H1 (cell line): Measurements from ENCODE around the gene OR2H1.

Experiments used
- BCL11A ChIP-seq, 2 experiments: IDR thresholded peaks; one replicate each; pipeline ENCODE4 v1.6.1; 2011; ENCODE audit warnings: low read depth in 2 of 2, low read length in 2 of 2, mild to moderate bottlenecking in 2 of 2
- CEBPB ChIP-seq: IDR thresholded peaks from 2 replicates; pipeline ENCODE4 v1.6.1; 2012; ENCODE audit warnings: low read depth, low read length
- CHD1 ChIP-seq: IDR thresholded peaks from 2 replicates; pipeline ENCODE4 v1.6.1; 2012; ENCODE audit warnings: low read depth, low read length, improper control_type of control experiment
- CTCF ChIP-seq, 3 experiments: IDR thresholded peaks; 1 replicate in 2 of 3; 2 replicates in 1 of 3; pipeline versions ENCODE4 v1.5.1 to v1.6.1; 2011; ENCODE audit warnings: low read length in 3 of 3, mild to moderate bottlenecking in 3 of 3, inconsistent platforms in 2 of 3, low read depth in 1 of 3, moderate library complexity in 1 of 3; ENCODE audit not compliant: insufficient read depth in 1 of 3; ENCODE audit errors: control extremely low read depth in 1 of 3
- EP300 ChIP-seq, 2 experiments: IDR thresholded peaks; 1 replicate in 1 of 2; 2 replicates in 1 of 2; pipeline ENCODE4 v1.6.1; 2011 to 2012; ENCODE audit warnings: low read depth in 2 of 2, low read length in 2 of 2, mild to moderate bottlenecking in 2 of 2, borderline replicate concordance in 1 of 2, inconsistent platforms in 1 of 2, moderate library complexity in 1 of 2
- POLR2A ChIP-seq, 2 experiments: IDR thresholded peaks; 1 replicate in 1 of 2; 2 replicates in 1 of 2; pipeline ENCODE4 v1.6.1; 2011; ENCODE audit warnings: low read depth in 2 of 2, low read length in 2 of 2, mild to moderate bottlenecking in 2 of 2; ENCODE audit errors: control extremely low read depth in 1 of 2
- RFX5 ChIP-seq: IDR thresholded peaks from 2 replicates; pipeline ENCODE4 v1.6.1; 2011; ENCODE audit warnings: low read depth, low read length, improper control_type of control experiment, borderline replicate concordance
- SIN3A ChIP-seq, 2 experiments: IDR thresholded peaks in 1 of 2; conservative IDR thresholded peaks in 1 of 2; 2 replicates each; pipeline ENCODE4 v1.6.1; 2011 to 2012; ENCODE audit warnings: low read length in 2 of 2, improper control_type of control experiment in 1 of 2, low read depth in 1 of 2, mild to moderate bottlenecking in 1 of 2
- SIX5 ChIP-seq: IDR thresholded peaks from 2 replicates; pipeline ENCODE4 v1.6.1; 2011; ENCODE audit warnings: mild to moderate bottlenecking, low read depth, low read length
- SRF ChIP-seq: IDR thresholded peaks from 2 replicates; pipeline ENCODE4 v1.6.1; 2011; ENCODE audit warnings: mild to moderate bottlenecking, low read depth, low read length, moderate library complexity
- TAF7 ChIP-seq: optimal IDR thresholded peaks from 2 replicates; pipeline ENCODE3; 2011; ENCODE audit warnings: low read depth, mild to moderate bottlenecking, inconsistent platforms, low read length, moderate library complexity, borderline replicate concordance
- TBP ChIP-seq: IDR thresholded peaks from 2 replicates; pipeline ENCODE4 v1.6.1; 2011; ENCODE audit warnings: low read depth, low read length, improper control_type of control experiment
- ZNF274 ChIP-seq: IDR thresholded peaks from 2 replicates; pipeline ENCODE4 v1.7.0; 2012; ENCODE audit warnings: low read length, borderline replicate concordance; ENCODE audit errors: extremely low read depth

DNA sequence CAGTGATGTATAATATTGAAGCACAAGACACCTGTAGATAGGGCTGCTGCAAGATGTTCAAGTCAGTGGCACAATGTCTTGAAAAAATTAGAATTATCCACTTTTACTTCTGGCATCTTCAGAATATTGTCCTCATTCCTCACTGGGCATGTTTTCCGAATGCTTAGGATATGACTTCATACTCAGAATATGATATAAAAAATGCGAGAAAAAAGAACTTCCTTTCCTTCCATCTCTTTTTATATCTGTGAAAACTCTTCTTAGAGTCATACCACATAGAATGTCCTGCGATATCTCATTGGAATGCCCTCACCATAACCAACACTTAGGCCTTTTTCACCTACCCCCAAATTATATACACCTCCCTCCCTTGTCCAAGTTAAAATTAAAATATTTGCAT is 26.2 kb downstream of the OR2H1 start:
- TF ChIP-seq CEBPB (no peak), SRF (no peak), BCL11A (IDR thresholded peaks at IDR 0.05; ENCODE audit: low read depth in 2 of 2, low read length in 2 of 2) (no peak), CTCF (IDR thresholded peaks at IDR 0.05; ENCODE audit: control extremely low read depth in 1 of 3, insufficient read depth in 1 of 3, low read depth in 1 of 3, low read length in 3 of 3) (no peak), POLR2A (IDR thresholded peaks at IDR 0.05; ENCODE audit: control extremely low read depth in 1 of 2, low read depth in 2 of 2, low read length in 2 of 2) (no peak), SIX5 (no peak), ZNF274 (no peak), TBP (no peak), RFX5 (no peak), SIN3A (conservative IDR thresholded peaks at IDR 0.05 in 1 of 2, IDR thresholded peaks at IDR 0.05 in 1 of 2; ENCODE audit: low read depth in 1 of 2, low read length in 2 of 2) (no peak), EP300 (IDR thresholded peaks at IDR 0.05; ENCODE audit: borderline replicate concordance in 1 of 2, low read depth in 2 of 2, low read length in 2 of 2) (no peak), TAF7 (no peak), CHD1 (no peak)
